CD8-positive, alpha-beta memory T cell (primary cell): ENCODE data around the gene PLCG1. TPM values are rescaled to one million over a fixed set of nuclear protein-coding genes. Genes with fewer than 3 reads are reported as not detected.

Source experiments
- CTCF ChIA-PET: fragments of 350-600 bp; sonication (Branson Sonifier 250); formaldehyde crosslinking; loops from one replicate; lab custom pipeline; 2021; ENCODE audit warnings: antibody characterized with exemption; lab: Charles Lee
- POLR2A ChIA-PET: fragments of 350-600 bp; sonication (Branson Sonifier 250); formaldehyde crosslinking; loops from one replicate; lab custom pipeline; 2021; ENCODE audit warnings: antibody characterized with exemption; lab: Charles Lee
- DNase-seq, 5 donors: peaks; one replicate each; pipeline versions ENCODE4 v3.0.0 to v3.0.0-alpha.2; 2020 to 2022; ENCODE audit warnings: mixed read lengths in 1 of 5
- H3K27ac ChIP-seq: one replicate; pipeline ENCODE4 v1.7.0; 2013; ENCODE audit warnings: low read depth, mild to moderate bottlenecking, low read length, moderate library complexity
- H3K27me3 ChIP-seq: 2 replicates; pipeline ENCODE4 v1.7.0; 2013; ENCODE audit warnings: low read length, mild to moderate bottlenecking; ENCODE audit not compliant: insufficient read depth, poor library complexity, severe bottlenecking
- H3K36me3 ChIP-seq: 2 replicates; pipeline ENCODE4 v1.7.0; 2013; ENCODE audit warnings: mild to moderate bottlenecking, low read length, moderate library complexity; ENCODE audit not compliant: insufficient read depth
- H3K4me1 ChIP-seq: 2 replicates; pipeline ENCODE4 v1.7.0; 2013; ENCODE audit warnings: mild to moderate bottlenecking, low read length, moderate library complexity; ENCODE audit not compliant: insufficient read depth
- H3K4me3 ChIP-seq: 2 replicates; pipeline ENCODE4 v1.7.0; 2013; ENCODE audit warnings: mild to moderate bottlenecking, low read length
- H3K9me3 ChIP-seq: 2 replicates; pipeline ENCODE4 v1.7.0; 2013; ENCODE audit warnings: mild to moderate bottlenecking, low read length
- H3K27ac Mint-ChIP-seq, 8 donors: one replicate each; pipeline ENCODE4 v1.8.0; 2020 to 2021; ENCODE audit warnings: mixed read lengths in 8 of 8, mild to moderate bottlenecking in 6 of 8, inconsistent platforms in 3 of 8, moderate library complexity in 3 of 8
- H3K27me3 Mint-ChIP-seq, 2 donors: one replicate each; pipeline ENCODE4 v1.8.0; 2020 to 2021; ENCODE audit warnings: mixed read lengths in 2 of 2, mild to moderate bottlenecking in 1 of 2, moderate library complexity in 1 of 2
- H3K36me3 Mint-ChIP-seq, 3 donors: one replicate each; pipeline ENCODE4 v1.8.0; 2020 to 2021; ENCODE audit warnings: mixed read lengths in 3 of 3, inconsistent platforms in 1 of 3, mild to moderate bottlenecking in 1 of 3
- H3K4me1 Mint-ChIP-seq, 3 donors: one replicate each; pipeline ENCODE4 v1.8.0; 2020 to 2021; ENCODE audit warnings: mixed read lengths in 3 of 3, inconsistent platforms in 1 of 3, mild to moderate bottlenecking in 1 of 3
- H3K4me3 Mint-ChIP-seq, 7 donors: one replicate each; pipeline ENCODE4 v1.8.0; 2020 to 2021; ENCODE audit warnings: mixed read lengths in 7 of 7, mild to moderate bottlenecking in 6 of 7, moderate library complexity in 4 of 7, inconsistent platforms in 2 of 7
- H3K9me3 Mint-ChIP-seq, 5 donors: one replicate each; pipeline ENCODE4 v1.8.0; 2020 to 2022; ENCODE audit warnings: mixed read lengths in 5 of 5, mild to moderate bottlenecking in 3 of 5, moderate library complexity in 2 of 5, inconsistent platforms in 1 of 5
- polyA plus RNA-seq: library from polyadenylated mRNA; unstranded; fragments of 300-500 nt; fragmentation: Illumina TruSeq; gene quantifications from one replicate; pipeline ENCODE4 v1.2.3, GENCODE V29; 2021
- total RNA-seq, 2 experiments: library from RNA; stranded (reverse); gene quantifications; one replicate each; pipeline ENCODE4 v1.2.3, GENCODE V29; 2021

PLCG1 gene
- total and polyA plus RNA-seq, 3 experiments from 2014 or later = 73.5 to 108 (median 104) TPM

GRCh38 chr20:41173161-41173721, 35.9 kb downstream of the PLCG1 start:
- peaks cover 0 to 96% (median 22%) of the 10 kb centered on the region in 3 donors for H3K36me3 Mint-ChIP-seq
- peaks cover 68% of the 10 kb centered on the region for H3K36me3 ChIP-seq
- no peaks in the 10 kb centered on the region for H3K9me3 Mint-ChIP-seq
- H3K4me3 ChIP-seq = no peak overlapping the region
- no peaks in the 10 kb centered on the region for H3K4me1 ChIP-seq
- no peaks in the 10 kb centered on the region for H3K27me3 ChIP-seq
- ChIA-PET POLR2A (interaction anchor here (0.7 to 1.6 kb wide), 3 partner anchors 31 to 167 kb away, joined by 3 to 5 read pairs (median 5); partner anchors contain the start of gene LPIN3), CTCF (interaction anchor here (0.7 to 3.6 kb wide), 21 partner anchors 8 to 210 kb away, joined by 3 to 49 read pairs (median 6); partner anchors contain the start of gene LPIN3)
- H3K4me1 Mint-ChIP-seq = peaks cover 25 to 32% (median 28%) of the 10 kb centered on the region in 3 donors
- H3K9me3 ChIP-seq = no peaks in the 10 kb centered on the region
- H3K27ac Mint-ChIP-seq = peak overlapping the region; percentile 57 to 98 (median 82)
- no peaks in the 10 kb centered on the region for H3K27me3 Mint-ChIP-seq
- no peak overlapping the region for H3K4me3 Mint-ChIP-seq
- peak; percentile 43 to 69 (median 49) for DNase-seq
- H3K27ac ChIP-seq = no peak overlapping the region

- no peak overlapping the region for H3K4me3 ChIP-seq
- Mint-ChIP-seq H3K36me3 (peaks cover 0 to 90% (median 22%) of the 10 kb centered on the region in 3 donors), H3K4me3 (no peak overlapping the region), H3K27ac (peak overlapping the region in 5 of 8 donors; percentile 32 to 98 (median 57)), H3K9me3 (no peaks in the 10 kb centered on the region), H3K4me1 (peaks cover 25 to 35% (median 28%) of the 10 kb centered on the region in 3 donors), H3K27me3 (no peaks in the 10 kb centered on the region)
- no peaks in the 10 kb centered on the region for H3K9me3 ChIP-seq
- peaks cover 61% of the 10 kb centered on the region for H3K36me3 ChIP-seq
- DNase-seq = no peak
- CTCF ChIA-PET = interaction anchor here (0.9 to 3.6 kb wide), 14 partner anchors 8 to 169 kb away, joined by 3 to 49 read pairs (median 10); partner anchors contain the start of gene LPIN3
- H3K27ac ChIP-seq = no peak overlapping the region
- H3K27me3 ChIP-seq = no peaks in the 10 kb centered on the region
- H3K4me1 ChIP-seq = no peaks in the 10 kb centered on the region
- POLR2A ChIA-PET = no interaction called here
Measured at GRCh38 chr20:41173791-41174341, 36.5 kb downstream of the PLCG1 start.

- DNase-seq = no peak
- Histone ChIP-seq H3K9me3 (no peaks in the 10 kb centered on the region), H3K27ac (no peak overlapping the region), H3K27me3 (no peaks in the 10 kb centered on the region), H3K4me1 (no peaks in the 10 kb centered on the region), H3K36me3 (peaks cover 56% of the 10 kb centered on the region), H3K4me3 (no peak overlapping the region)
- H3K27ac Mint-ChIP-seq = peak overlapping the region in 5 of 8 donors; percentile 32 to 63 (median 59)
- no peaks in the 10 kb centered on the region for H3K27me3 Mint-ChIP-seq
- no peak overlapping the region for H3K4me3 Mint-ChIP-seq
- ChIA-PET POLR2A (interaction anchor here (1.0 kb wide), 1 partner anchor 33 kb away, joined by 4 read pairs; no protein-coding TSS in a partner anchor), CTCF (interaction anchor here (0.9 to 3.6 kb wide), 3 partner anchors 17 to 58 kb away, joined by 3 to 49 read pairs (median 31); no protein-coding TSS in a partner anchor)
- H3K9me3 Mint-ChIP-seq = no peaks in the 10 kb centered on the region
- peaks cover 25 to 36% (median 28%) of the 10 kb centered on the region in 3 donors for H3K4me1 Mint-ChIP-seq
- H3K36me3 Mint-ChIP-seq = peaks cover 0 to 87% (median 22%) of the 10 kb centered on the region in 3 donors
Measured at GRCh38 chr20:41174373-41174772, 37.0 kb downstream of the PLCG1 start.

- no peak for DNase-seq
- no peaks in the 10 kb centered on the region for H3K9me3 Mint-ChIP-seq
- no peaks in the 10 kb centered on the region for H3K4me1 ChIP-seq
- H3K4me3 ChIP-seq = no peak overlapping the region
- no peaks in the 10 kb centered on the region for H3K9me3 ChIP-seq
- CTCF ChIA-PET = interaction anchor here (0.9 to 3.6 kb wide), 2 partner anchors 40 to 57 kb away, joined by 3 to 31 read pairs; no protein-coding TSS in a partner anchor
- no peaks in the 10 kb centered on the region for H3K27me3 ChIP-seq
- no peak overlapping the region for H3K27ac ChIP-seq
- H3K36me3 Mint-ChIP-seq = peaks cover 0 to 83% (median 20%) of the 10 kb centered on the region in 3 donors
- peaks cover 25 to 33% (median 28%) of the 10 kb centered on the region in 3 donors for H3K4me1 Mint-ChIP-seq
- POLR2A ChIA-PET = interaction anchor here (1.0 kb wide), 1 partner anchor 33 kb away, joined by 4 read pairs; no protein-coding TSS in a partner anchor
- H3K36me3 ChIP-seq = peaks cover 52% of the 10 kb centered on the region
- no peak overlapping the region for H3K4me3 Mint-ChIP-seq
- H3K27me3 Mint-ChIP-seq = no peaks in the 10 kb centered on the region
- peak overlapping the region in 6 of 8 donors; percentile 6 to 63 (median 57) for H3K27ac Mint-ChIP-seq
Measured at GRCh38 chr20:41174782-41175181, 37.4 kb downstream of the PLCG1 start.

GRCh38 chr20:41175201-41175651, 37.9 kb downstream of the PLCG1 start:
- no peak overlapping the region for H3K27ac ChIP-seq
- no peaks in the 10 kb centered on the region for H3K4me1 ChIP-seq
- H3K27me3 Mint-ChIP-seq = no peaks in the 10 kb centered on the region
- POLR2A ChIA-PET = interaction anchor here (1.0 kb wide), 1 partner anchor 34 kb away, joined by 4 read pairs; no protein-coding TSS in a partner anchor
- no peak for DNase-seq
- H3K4me3 Mint-ChIP-seq = no peak overlapping the region
- peaks cover 0 to 79% (median 20%) of the 10 kb centered on the region in 3 donors for H3K36me3 Mint-ChIP-seq
- H3K27ac Mint-ChIP-seq = peak overlapping the region in 6 of 8 donors; percentile 6 to 61 (median 54)
- H3K4me1 Mint-ChIP-seq = peaks cover 25 to 32% (median 27%) of the 10 kb centered on the region in 3 donors
- H3K27me3 ChIP-seq = no peaks in the 10 kb centered on the region
- no peaks in the 10 kb centered on the region for H3K9me3 ChIP-seq
- no peak overlapping the region for H3K4me3 ChIP-seq
- peaks cover 48% of the 10 kb centered on the region for H3K36me3 ChIP-seq
- no peaks in the 10 kb centered on the region for H3K9me3 Mint-ChIP-seq
- CTCF ChIA-PET = interaction anchor here (0.9 to 3.6 kb wide), 2 partner anchors 40 to 57 kb away, joined by 3 to 31 read pairs; no protein-coding TSS in a partner anchor

- Mint-ChIP-seq H3K27me3 (no peaks in the 10 kb centered on the region), H3K9me3 (no peaks in the 10 kb centered on the region), H3K27ac (peak overlapping the region; percentile 12 to 78 (median 48)), H3K4me1 (peaks cover 20 to 30% (median 21%) of the 10 kb centered on the region in 3 donors), H3K36me3 (peaks cover 0 to 73% (median 14%) of the 10 kb centered on the region in 3 donors), H3K4me3 (peak overlapping the region in 1 of 7 donors; percentile 54)
- Histone ChIP-seq H3K36me3 (peaks cover 42% of the 10 kb centered on the region), H3K27me3 (no peaks in the 10 kb centered on the region), H3K4me3 (no peak overlapping the region), H3K27ac (no peak overlapping the region), H3K9me3 (no peaks in the 10 kb centered on the region), H3K4me1 (no peaks in the 10 kb centered on the region)
- ChIA-PET CTCF (no interaction called here), POLR2A (no interaction called here)
- no peak for DNase-seq
Measured at GRCh38 chr20:41175727-41176330, 38.5 kb downstream of the PLCG1 start.

- peaks cover 15 to 34% (median 18%) of the 10 kb centered on the region in 3 donors for H3K4me1 Mint-ChIP-seq
- H3K36me3 Mint-ChIP-seq = peaks cover 0 to 63% (median 8%) of the 10 kb centered on the region in 3 donors
- CTCF ChIA-PET = interaction anchor here (1.4 to 1.9 kb wide), 3 partner anchors 38 to 214 kb away, joined by 3 to 5 read pairs (median 4); no protein-coding TSS in a partner anchor
- Histone ChIP-seq H3K27ac (no peak overlapping the region), H3K4me1 (no peaks in the 10 kb centered on the region), H3K27me3 (no peaks in the 10 kb centered on the region), H3K4me3 (no peak overlapping the region), H3K36me3 (peaks cover 33% of the 10 kb centered on the region), H3K9me3 (no peaks in the 10 kb centered on the region)
- peak overlapping the region in 7 of 8 donors; percentile 56 to 78 (median 64) for H3K27ac Mint-ChIP-seq
- H3K27me3 Mint-ChIP-seq = no peaks in the 10 kb centered on the region
- POLR2A ChIA-PET = no interaction called here
- no peak overlapping the region for H3K4me3 Mint-ChIP-seq
- no peak for DNase-seq
- H3K9me3 Mint-ChIP-seq = no peaks in the 10 kb centered on the region
Measured at GRCh38 chr20:41176711-41177552, 39.6 kb downstream of the PLCG1 start.
